Retinal pigment epithelial cell (primary cell): ENCODE data around the gene ZNF480.
"Not testable (repeated sequence)": the region's sequence is repeated elsewhere in the genome, so short reads cannot be mapped to it uniquely, and the experiment has no call there.

Experiments
- DNase-seq: peaks from one replicate; pipeline ENCODE4 v3.0.0-alpha.2; 2010; ENCODE audit warnings: low read depth
- H3K4me3 ChIP-seq: 2 replicates; pipeline ENCODE4 v1.5.1; 2011; ENCODE audit warnings: mild to moderate bottlenecking, low read length, control low read depth, moderate library complexity
- CTCF ChIP-seq: conservative IDR thresholded peaks from 2 replicates; pipeline ENCODE4 v1.5.1; 2011; ENCODE audit warnings: low read depth, low read length, control low read depth, inconsistent platforms

Gene ZNF480

GRCh38 chr19:52296773-52297600 is at the start of gene ZNF480:
ZNF480 (plus strand) TSS chr19:52297169; CDS start chr19:52300413, 3,244 bp downstream.
- peak; percentile 52 for DNase-seq
- peak; percentile 21 for TF ChIP-seq CTCF
- H3K4me3 ChIP-seq: peak within 1 kb of the TSS; percentile 98

- TF ChIP-seq CTCF: peak; percentile 23
- H3K4me3 ChIP-seq: no peak overlapping the region
- no peak for DNase-seq
These were observed 48.7 kb upstream of the ZNF480 start for GRCh38 chr19:52248241-52248640.

- DNase-seq: no peak
- no peak overlapping the region for H3K4me3 ChIP-seq
These were observed 38.5 kb upstream of the ZNF480 start for GRCh38 chr19:52258426-52258825.

GRCh38 chr19:52265556-52265955 is 31.4 kb upstream of the ZNF480 start:
- not testable (repeated sequence) for DNase-seq, H3K4me3 ChIP-seq

More at GRCh38 chr19:52258426-52258825, 38.5 kb upstream of the ZNF480 start:
- TF ChIP-seq CTCF: no peak

- H3K4me3 ChIP-seq: peak within 1 kb of the TSS; percentile 99
- DNase-seq: peak; percentile 76
- TF ChIP-seq CTCF: no peak
These were observed 27.4 kb upstream of the ZNF480 start, which contains the start of gene ZNF766 for GRCh38 chr19:52269338-52270261. ZNF766 (plus strand) TSS chr19:52269587; CDS start chr19:52269614, 27 bp downstream.

GRCh38 chr19:52270266-52270885 is 26.6 kb upstream of the ZNF480 start:
- no peak for TF ChIP-seq CTCF
- no peak for DNase-seq
- H3K4me3 ChIP-seq: peak overlapping the region; percentile 99

- TF ChIP-seq CTCF: no peak
- no peak for DNase-seq
- no peak overlapping the region for H3K4me3 ChIP-seq
These were observed 23.7 kb upstream of the ZNF480 start for GRCh38 chr19:52273301-52273700.
